Measurements from ENCODE around the gene BECN2.

- no peak for TF ChIP-seq CTCF (IDR thresholded peaks at IDR 0.05; ENCODE audit: low read length)
- TF ChIP-seq EZH2 (IDR thresholded peaks at IDR 0.05; ENCODE audit: borderline replicate concordance, low read length) = no peak
Measured at GRCh38 chr1:241939798-241940197, 17.8 kb upstream of the BECN2 start.
